AG04450 (cell line): ENCODE measurements around the gene PEPD. TPM values are rescaled to one million over a fixed set of nuclear protein-coding genes. Genes with fewer than 3 reads are reported as not detected.

ENCODE experiments used
- CTCF ChIA-PET: fragments of 300-600, 350-600 bp; formaldehyde crosslinking; extraction: SDS; loops from one replicate; lab custom pipeline; 2022; ENCODE audit warnings: antibody characterized with exemption, inconsistent platforms; lab: Charles Lee
- POLR2A ChIA-PET: fragments of 350-600 bp; formaldehyde crosslinking; extraction: SDS; loops from one replicate; lab custom pipeline; 2021; ENCODE audit warnings: antibody characterized with exemption, inconsistent platforms; lab: Yijun Ruan, JAX
- DNase-seq: peaks from one replicate; pipeline ENCODE4 v3.0.0-alpha.2; 2011; ENCODE audit warnings: low read depth, low spot score
- H3K27ac ChIP-seq: one replicate; pipeline ENCODE4 v1.5.1; 2012; ENCODE audit warnings: low read depth, low read length, control low read depth
- H3K27me3 ChIP-seq: one replicate; pipeline ENCODE4 v1.6.0; 2012; ENCODE audit warnings: low read length; ENCODE audit not compliant: control insufficient read depth, insufficient read depth
- H3K4me3 ChIP-seq: 2 replicates; pipeline ENCODE4 v1.5.1; 2011; ENCODE audit warnings: mild to moderate bottlenecking, low read depth, low read length, control low read depth
- H3K9me3 ChIP-seq: 2 replicates; pipeline ENCODE4 v1.5.1; 2012; ENCODE audit warnings: low read length; ENCODE audit not compliant: control insufficient read depth, insufficient read depth
- CTCF ChIP-seq: IDR thresholded peaks from 2 replicates; pipeline ENCODE4 v1.5.1; 2011; ENCODE audit warnings: low read depth, low read length, control low read depth, inconsistent platforms
- polyA plus RNA-seq: library from polyadenylated mRNA; depleted of rRNA; stranded (reverse); fragments of >200 nt; gene quantifications from 2 replicates; pipeline ENCODE4 v1.2.3, GENCODE V29; 2011

PEPD gene
- polyA plus RNA-seq, 1 experiment: 67.1 TPM

- no peaks in the 10 kb centered on the region; the same call in 1 of the 2 replicates for H3K9me3 ChIP-seq
- ChIA-PET POLR2A (no interaction called here), CTCF (interaction anchor here (0.8 kb wide), 1 partner anchor 14 kb away, joined by 4 read pairs; no protein-coding TSS in a partner anchor)
- no peak overlapping the region for H3K4me3 ChIP-seq
- no peak overlapping the region for H3K27ac ChIP-seq
- no peaks in the 10 kb centered on the region for H3K27me3 ChIP-seq
- TF ChIP-seq CTCF: no peak
- DNase-seq: no peak
Measured at GRCh38 chr19:33392341-33393285, 129.0 kb downstream of the PEPD start.

GRCh38 chr19:33391631-33392249 lies 129.9 kb downstream of the PEPD start:
- TF ChIP-seq CTCF: no peak
- H3K4me3 ChIP-seq: no peak overlapping the region
- H3K27ac ChIP-seq: no peak overlapping the region
- ChIA-PET CTCF (interaction anchor here (0.8 kb wide), 1 partner anchor 15 kb away, joined by 4 read pairs; no protein-coding TSS in a partner anchor), POLR2A (no interaction called here)
- H3K9me3 ChIP-seq: no peaks in the 10 kb centered on the region; the same call in 1 of the 2 replicates
- DNase-seq: no peak
- no peaks in the 10 kb centered on the region for H3K27me3 ChIP-seq

DNA sequence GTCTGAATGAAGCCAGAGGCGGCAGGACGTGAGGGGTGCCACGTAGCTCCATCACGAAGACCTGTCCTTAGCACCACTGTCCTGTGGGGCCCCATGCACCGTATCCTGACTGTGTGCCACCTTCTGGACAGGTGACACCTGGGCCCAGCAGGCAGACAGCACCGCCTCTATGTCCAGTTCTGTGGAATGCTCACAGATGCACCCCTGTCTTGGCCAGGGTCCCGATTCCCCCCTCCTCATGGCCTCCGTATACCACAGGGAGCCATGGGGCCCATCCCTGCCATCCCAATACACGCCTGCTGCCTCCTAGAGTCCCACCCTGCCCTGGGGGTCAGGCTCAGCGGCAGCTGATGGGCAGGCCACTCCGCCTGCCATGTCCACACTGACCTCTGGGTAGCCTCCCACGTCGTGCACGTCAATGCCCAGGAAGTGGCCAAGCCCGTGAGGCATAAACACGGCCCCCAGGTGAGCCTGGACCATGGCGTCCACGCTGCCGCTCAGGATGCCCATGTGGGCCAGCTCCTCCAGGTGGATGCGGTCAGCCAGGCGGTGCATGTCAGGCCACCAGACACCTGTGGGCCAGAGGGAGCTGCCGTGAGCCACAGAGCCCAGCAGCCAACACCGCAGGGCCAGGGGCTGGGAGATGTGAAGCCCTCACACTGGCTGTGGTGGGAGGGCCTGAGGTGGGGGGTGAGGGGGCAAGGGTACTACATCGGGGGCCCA lies 130.5 kb downstream of the PEPD start:
- no peak for DNase-seq
- TF ChIP-seq CTCF: no peak
- Histone ChIP-seq H3K27me3 (no peaks in the 10 kb centered on the region), H3K9me3 (no peaks in the 10 kb centered on the region; the same call in 1 of the 2 replicates), H3K4me3 (no peak overlapping the region), H3K27ac (no peak overlapping the region)
- POLR2A ChIA-PET: no interaction called here
- CTCF ChIA-PET: no interaction called here

DNA sequence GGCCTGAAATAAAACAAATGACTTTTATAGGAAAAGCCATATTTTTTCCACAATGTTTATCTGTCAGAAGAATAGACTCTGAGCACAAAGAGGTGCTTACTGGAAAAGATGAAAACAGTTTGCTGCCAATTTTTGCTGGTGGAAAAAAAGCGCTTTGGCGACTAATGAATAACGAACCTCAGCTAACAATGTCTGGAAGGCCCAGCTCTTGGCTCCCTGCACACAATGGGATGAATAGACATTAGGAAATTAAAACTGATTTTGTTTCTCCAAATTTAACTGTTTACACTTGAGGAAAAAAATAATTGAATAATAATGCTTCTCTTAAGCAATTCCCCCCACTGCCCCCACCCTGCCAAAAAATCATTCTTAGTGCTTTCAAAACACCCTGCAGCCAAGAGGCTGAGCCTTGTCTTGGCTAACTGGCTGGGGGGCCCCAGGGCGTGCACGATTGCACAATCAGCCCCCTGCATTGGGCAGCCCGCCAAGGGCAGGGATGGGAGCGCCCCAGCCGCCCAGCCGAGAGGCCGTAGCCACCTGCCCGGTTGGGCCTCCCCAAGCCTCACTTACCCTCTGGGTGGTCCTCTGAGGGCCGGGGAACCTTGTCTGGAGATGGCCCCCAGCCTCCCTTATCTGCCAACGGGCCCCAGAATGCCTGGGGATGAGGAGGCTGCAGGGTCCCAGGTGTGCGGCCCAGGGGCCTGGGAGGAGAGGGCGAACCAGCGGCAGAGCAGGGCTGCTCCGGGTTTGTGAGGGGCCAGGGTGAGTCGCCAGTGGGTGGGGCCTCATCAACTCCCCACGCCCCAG lies 131.3 kb downstream of the PEPD start:
- no peak overlapping the region for H3K4me3 ChIP-seq
- no peaks in the 10 kb centered on the region for H3K27me3 ChIP-seq
- CTCF ChIA-PET: no interaction called here
- H3K27ac ChIP-seq: no peak overlapping the region
- DNase-seq: no peak
- POLR2A ChIA-PET: no interaction called here
- H3K9me3 ChIP-seq: no peaks in the 10 kb centered on the region; the same call in 1 of the 2 replicates
- TF ChIP-seq CTCF: no peak
